SH-SY5Y (cell line): ENCODE data around the gene CSH2.

Experiments
- GATA2 ChIP-seq: IDR thresholded peaks from 2 replicates; pipeline ENCODE4 v1.6.1; 2011; ENCODE audit warnings: mild to moderate bottlenecking, low read depth, low read length
- GATA3 ChIP-seq: IDR thresholded peaks from 2 replicates; pipeline ENCODE4 v1.6.1; 2011; ENCODE audit warnings: low read depth, mild to moderate bottlenecking, low read length, moderate library complexity

- no peak for TF ChIP-seq GATA2
- no peak for TF ChIP-seq GATA3
These were observed 38.2 kb downstream of the CSH2 start for GRCh38 chr17:63835167-63835720.
